Measurements from ENCODE around the gene ASPSCR1. TPM values are rescaled to one million over a fixed set of nuclear protein-coding genes. Genes with fewer than 3 reads are reported as not detected.

The ASPSCR1 gene
- total and polyA plus RNA-seq, 2 of the 13 experiments (the other 11 are each of a cell fraction or from before 2014, with no cell fraction given): 274 to 314 TPM

DNA sequence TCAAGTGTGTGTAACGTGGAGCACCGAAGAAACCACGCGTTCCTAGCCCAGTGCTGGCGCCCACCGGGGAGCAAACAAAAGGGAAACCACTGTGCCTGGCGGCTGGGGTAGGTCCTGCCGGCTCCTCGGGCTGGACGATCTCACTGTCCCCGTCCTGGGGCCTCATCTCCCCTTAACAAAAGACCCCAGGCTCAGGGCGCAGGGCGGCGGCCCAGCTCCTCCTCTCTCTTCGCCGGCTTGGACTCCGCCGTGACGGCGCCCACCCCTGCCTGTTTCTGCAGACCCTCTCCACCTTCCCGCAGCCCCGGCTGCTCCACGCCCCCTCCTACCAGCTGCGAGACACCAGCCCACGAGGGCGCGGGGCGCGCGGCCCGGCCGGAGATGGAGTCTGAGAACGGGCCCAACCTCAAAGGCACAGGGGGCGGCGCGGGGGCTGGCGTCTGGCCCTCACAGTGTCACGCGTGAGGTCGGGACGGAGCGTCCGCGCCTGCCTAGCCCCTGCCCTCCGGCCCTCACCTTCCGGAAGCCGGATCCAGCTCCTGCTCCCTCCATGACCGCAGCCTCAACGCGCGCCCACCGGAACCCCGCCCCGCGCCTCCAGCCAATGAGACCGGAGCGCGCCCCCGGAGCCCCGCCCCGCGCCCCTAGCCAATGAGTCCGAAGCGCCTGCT, 45.0 kb downstream of the ASPSCR1 start, which contains the start of gene CENPX (continued):
- TF ChIP-seq, protein P1, sequence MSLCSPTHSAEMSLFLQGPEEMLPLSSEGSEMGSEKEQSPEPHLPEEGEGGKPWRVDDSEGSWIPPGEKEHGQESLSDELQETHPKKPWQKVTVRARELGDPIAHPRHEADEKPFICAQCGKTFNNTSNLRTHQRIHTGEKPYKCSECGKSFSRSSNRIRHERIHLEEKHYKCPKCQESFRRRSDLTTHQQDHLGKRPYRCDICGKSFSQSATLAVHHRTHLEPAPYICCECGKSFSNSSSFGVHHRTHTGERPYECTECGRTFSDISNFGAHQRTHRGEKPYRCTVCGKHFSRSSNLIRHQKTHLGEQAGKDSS (CRISPR knock-in tag; IDR thresholded peaks at IDR 0.05; ENCODE audit: borderline replicate concordance, low read depth): peak; percentile 21; the same call in 1 of the 2 replicates
- TF ChIP-seq ZNF329 (CRISPR knock-in tag; IDR thresholded peaks at IDR 0.05; ENCODE audit: low read depth): no peak; the same call in 1 of the 2 replicates
- 0 out of 2 replicates have a peak, but pooled peaks have one; percentile 27 for TF ChIP-seq ZNF333 (CRISPR knock-in tag; IDR thresholded peaks at IDR 0.05; ENCODE audit: borderline replicate concordance)
- peak; percentile 67; the same call in 1 of the 2 replicates for TF ChIP-seq ZNF12 (CRISPR knock-in tag; IDR thresholded peaks at IDR 0.05)
- TF ChIP-seq SALL2 (CRISPR knock-in tag; IDR thresholded peaks at IDR 0.05): peak; percentile 82; the same call in 1 of the 2 replicates
- TF ChIP-seq ZNF205 (CRISPR knock-in tag; IDR thresholded peaks at IDR 0.05): no peak
- TF ChIP-seq EHMT2 (IDR thresholded peaks at IDR 0.05; ENCODE audit: borderline replicate concordance, low read depth, low read length): no peak
- peak; percentile 28; the same call in 1 of the 2 replicates for TF ChIP-seq KDM2A (CRISPR knock-in tag; IDR thresholded peaks at IDR 0.05; ENCODE audit: borderline replicate concordance, low read depth)
- TF ChIP-seq, protein P2, sequence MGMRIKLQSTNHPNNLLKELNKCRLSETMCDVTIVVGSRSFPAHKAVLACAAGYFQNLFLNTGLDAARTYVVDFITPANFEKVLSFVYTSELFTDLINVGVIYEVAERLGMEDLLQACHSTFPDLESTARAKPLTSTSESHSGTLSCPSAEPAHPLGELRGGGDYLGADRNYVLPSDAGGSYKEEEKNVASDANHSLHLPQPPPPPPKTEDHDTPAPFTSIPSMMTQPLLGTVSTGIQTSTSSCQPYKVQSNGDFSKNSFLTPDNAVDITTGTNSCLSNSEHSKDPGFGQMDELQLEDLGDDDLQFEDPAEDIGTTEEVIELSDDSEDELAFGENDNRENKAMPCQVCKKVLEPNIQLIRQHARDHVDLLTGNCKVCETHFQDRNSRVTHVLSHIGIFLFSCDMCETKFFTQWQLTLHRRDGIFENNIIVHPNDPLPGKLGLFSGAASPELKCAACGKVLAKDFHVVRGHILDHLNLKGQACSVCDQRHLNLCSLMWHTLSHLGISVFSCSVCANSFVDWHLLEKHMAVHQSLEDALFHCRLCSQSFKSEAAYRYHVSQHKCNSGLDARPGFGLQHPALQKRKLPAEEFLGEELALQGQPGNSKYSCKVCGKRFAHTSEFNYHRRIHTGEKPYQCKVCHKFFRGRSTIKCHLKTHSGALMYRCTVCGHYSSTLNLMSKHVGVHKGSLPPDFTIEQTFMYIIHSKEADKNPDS (CRISPR knock-in tag; IDR thresholded peaks at IDR 0.05): 0 out of 2 replicates have a peak, but pooled peaks have one; percentile 26
- TF ChIP-seq, protein P3, sequence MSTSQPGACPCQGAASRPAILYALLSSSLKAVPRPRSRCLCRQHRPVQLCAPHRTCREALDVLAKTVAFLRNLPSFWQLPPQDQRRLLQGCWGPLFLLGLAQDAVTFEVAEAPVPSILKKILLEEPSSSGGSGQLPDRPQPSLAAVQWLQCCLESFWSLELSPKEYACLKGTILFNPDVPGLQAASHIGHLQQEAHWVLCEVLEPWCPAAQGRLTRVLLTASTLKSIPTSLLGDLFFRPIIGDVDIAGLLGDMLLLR (CRISPR knock-in tag; IDR thresholded peaks at IDR 0.05): peak; percentile 90
- no peak; the same call in 1 of the 2 replicates for TF ChIP-seq KAT8 (CRISPR knock-in tag; IDR thresholded peaks at IDR 0.05)
- TF ChIP-seq ZNF484 (CRISPR knock-in tag; IDR thresholded peaks at IDR 0.05; ENCODE audit: borderline replicate concordance, low read depth): peak; percentile 89
- no peak for TF ChIP-seq ZNF775 (CRISPR knock-in tag; IDR thresholded peaks at IDR 0.05; ENCODE audit: borderline replicate concordance)
- TF ChIP-seq MTA1 (CRISPR knock-in tag; IDR thresholded peaks at IDR 0.05; ENCODE audit: borderline replicate concordance): peak; percentile 75; the same call in 1 of the 2 replicates
- TF ChIP-seq, protein P4, sequence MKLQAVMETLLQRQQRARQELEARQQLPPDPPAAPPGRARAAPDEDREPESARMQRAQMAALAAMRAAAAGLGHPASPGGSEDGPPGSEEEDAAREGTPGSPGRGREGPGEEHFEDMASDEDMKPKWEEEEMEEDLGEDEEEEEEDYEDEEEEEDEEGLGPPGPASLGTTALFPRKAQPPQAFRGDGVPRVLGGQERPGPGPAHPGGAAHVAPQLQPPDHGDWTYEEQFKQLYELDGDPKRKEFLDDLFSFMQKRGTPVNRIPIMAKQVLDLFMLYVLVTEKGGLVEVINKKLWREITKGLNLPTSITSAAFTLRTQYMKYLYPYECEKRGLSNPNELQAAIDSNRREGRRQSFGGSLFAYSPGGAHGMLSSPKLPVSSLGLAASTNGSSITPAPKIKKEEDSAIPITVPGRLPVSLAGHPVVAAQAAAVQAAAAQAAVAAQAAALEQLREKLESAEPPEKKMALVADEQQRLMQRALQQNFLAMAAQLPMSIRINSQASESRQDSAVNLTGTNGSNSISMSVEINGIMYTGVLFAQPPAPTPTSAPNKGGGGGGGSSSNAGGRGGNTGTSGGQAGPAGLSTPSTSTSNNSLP (IDR thresholded peaks at IDR 0.05; ENCODE audit: low read depth, low read length): no peak
- TF ChIP-seq HNRNPK (IDR thresholded peaks at IDR 0.05; ENCODE audit: low read depth, low read length, poor library complexity, severe bottlenecking): peak; percentile 91
- TF ChIP-seq, protein P5, sequence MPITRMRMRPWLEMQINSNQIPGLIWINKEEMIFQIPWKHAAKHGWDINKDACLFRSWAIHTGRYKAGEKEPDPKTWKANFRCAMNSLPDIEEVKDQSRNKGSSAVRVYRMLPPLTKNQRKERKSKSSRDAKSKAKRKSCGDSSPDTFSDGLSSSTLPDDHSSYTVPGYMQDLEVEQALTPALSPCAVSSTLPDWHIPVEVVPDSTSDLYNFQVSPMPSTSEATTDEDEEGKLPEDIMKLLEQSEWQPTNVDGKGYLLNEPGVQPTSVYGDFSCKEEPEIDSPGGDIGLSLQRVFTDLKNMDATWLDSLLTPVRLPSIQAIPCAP (CRISPR knock-in tag; IDR thresholded peaks at IDR 0.05; ENCODE audit: low read depth): 0 out of 2 replicates have a peak, but pooled peaks have one; percentile 81
- TF ChIP-seq GATAD2A (CRISPR knock-in tag; IDR thresholded peaks at IDR 0.05): 0 out of 2 replicates have a peak, but pooled peaks have one; percentile 1
- 0 out of 2 replicates have a peak, but pooled peaks have one; percentile 60 for TF ChIP-seq ZNF660 (CRISPR knock-in tag; IDR thresholded peaks at IDR 0.05; ENCODE audit: borderline replicate concordance, low read depth)
- no peak for TF ChIP-seq NR2F6 (IDR thresholded peaks at IDR 0.05)
- TF ChIP-seq NR2F6 (CRISPR knock-in tag; IDR thresholded peaks at IDR 0.05): peak; percentile 51; the same call in 1 of the 2 replicates
- no peak for TF ChIP-seq ZNF367 (CRISPR knock-in tag; IDR thresholded peaks at IDR 0.05; ENCODE audit: borderline replicate concordance)
